ENCODE data around the gene STON1.
A peak's percentile ranks its signal among the peaks of the same experiment; 100 is the strongest.
"Not testable (repeated sequence)": the region's sequence is repeated elsewhere in the genome, so short reads cannot be mapped to it uniquely, and the experiment has no call there.

The STON1 gene

DNA sequence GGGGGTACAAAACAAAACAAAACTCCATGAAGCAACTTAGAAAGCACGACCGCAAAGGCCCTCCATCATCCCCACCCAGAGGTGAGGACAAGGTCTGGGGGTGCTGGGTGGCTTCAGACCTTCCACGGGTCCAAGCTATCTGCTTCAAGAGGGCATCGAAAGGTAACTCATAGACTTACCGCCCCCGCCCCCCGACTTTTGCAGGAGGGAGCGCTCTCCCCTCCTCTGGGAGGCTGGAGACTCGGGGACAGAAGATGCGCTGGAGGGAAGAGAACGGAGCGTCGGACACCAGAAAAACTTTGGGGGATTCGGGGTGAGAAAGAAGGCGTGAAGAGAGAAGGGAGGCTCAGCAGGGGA, 300 bp upstream of the STON1 start:
- no peak for DNase-seq

GRCh38 chr2:48531141-48531648, 1.2 kb downstream of the STON1 start:
- no peak for DNase-seq

DNA sequence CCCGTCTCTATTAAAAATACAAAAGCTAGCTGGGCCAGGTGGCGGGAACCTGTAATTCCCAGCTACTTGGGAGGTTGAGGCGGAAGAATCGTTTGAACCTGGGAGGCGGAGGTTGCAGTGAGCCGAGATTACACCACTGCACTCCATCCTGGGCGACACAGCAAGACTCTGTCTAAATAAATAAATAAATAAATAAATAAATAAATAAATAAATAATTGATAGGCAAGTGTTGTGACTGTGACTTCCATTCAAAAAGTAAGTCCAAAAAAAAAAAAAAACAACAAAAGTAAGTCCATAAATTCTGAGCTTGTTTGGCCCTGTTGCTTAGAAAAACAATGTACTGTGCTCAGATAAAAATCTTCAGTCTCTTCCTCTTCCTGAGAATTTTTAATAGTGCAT, 2.2 kb downstream of the STON1 start:
- DNase-seq, result no peak

DNA sequence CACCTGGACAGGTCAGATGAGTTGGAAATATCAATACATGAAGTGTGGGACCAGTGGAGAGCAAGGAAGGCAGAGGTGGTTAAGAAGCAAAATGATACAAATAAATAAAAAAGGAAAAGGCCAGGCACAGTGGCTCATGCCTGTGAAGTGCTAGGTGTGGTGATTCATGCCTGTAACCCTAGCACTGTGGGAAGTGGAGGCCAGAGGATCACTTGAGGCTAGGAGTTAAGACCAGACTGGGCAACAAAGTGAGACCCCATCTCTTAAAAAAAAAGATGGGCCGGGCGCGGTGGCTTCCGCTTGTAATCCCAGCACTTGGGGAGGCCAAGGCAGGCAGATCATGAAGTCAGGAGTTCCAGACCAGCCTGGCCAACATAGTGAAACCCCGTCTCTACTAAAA, 2.9 kb downstream of the STON1 start:
- DNase-seq, result no peak

- no peak for DNase-seq
These were observed 4.8 kb downstream of the STON1 start for GRCh38 chr2:48534781-48535180.

GRCh38 chr2:48540237-48540935, 10.4 kb downstream of the STON1 start:
- DNase-seq, result no peak

DNA sequence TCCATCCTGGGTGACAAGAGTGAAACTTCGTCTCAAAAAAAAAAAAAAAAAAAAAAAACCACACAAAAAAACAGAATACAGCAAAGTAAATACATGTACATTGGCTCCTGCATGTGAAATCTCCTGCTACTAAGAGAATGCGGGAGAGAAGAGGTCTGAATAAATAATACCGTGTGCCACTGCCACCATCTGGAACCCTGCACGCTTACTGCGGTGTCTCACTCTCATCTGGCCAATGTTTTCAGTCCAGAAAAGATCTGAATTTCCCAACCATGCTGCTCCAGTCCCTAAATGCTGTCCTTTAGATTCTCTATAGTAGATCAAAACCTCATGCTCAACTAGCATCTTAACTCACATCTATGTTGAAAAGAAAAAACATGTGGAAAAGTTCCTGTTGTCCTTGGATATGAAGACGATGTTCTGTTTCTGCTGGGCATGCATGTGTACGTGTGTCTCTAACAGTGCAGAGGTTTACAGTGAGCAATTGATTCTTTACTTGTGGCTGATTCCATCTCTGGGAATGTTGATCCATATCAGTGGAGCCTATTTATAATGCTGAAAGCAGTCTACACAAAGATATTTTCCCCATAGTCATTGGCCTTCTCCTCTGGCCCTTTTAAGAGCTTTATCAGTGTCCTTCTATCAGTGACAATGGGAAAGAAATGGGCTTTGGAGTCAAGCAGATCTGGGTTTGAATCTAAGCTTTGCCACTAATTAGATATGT, 11.9 kb downstream of the STON1 start:
- no peak for DNase-seq

DNA sequence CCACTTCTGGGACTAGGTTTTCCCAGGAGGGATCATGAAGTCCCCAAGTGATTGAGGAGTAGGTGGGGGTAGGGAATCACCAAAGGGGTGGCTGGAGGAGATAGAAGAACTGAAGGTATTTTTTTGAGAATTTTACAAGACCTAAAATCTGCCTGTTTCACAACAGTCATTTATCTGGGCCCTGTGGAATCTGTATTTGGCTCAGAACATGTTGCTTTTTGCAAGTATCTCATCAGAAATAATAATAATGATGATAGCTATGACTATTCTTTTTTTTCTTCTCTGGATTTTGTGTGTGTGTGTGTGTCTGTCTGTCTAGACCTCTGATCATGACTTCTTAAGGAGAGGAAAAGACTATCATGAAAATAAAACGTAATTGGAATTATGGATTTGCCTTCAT, 13.9 kb downstream of the STON1 start:
- no peak for DNase-seq

DNA sequence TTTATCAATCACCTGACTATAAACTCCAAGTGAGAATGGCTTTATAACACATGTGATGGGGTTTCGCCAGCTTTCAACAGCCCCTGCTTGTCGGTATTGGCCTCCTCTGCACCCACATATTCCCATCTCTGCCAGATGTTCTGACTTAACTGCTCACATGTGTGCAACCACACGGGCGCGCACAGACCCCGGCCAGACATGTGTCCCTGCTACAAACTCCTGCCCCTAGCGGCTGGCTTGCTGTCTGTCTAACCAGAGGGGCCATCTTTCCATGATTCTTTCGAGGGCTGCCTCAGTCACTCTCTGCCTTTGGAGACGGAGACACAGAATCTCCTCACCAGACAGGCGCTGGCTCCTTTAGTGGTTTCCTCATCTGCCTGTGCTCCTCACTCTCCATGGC, 15.3 kb downstream of the STON1 start:
- DNase-seq, result no peak

- no peak for DNase-seq
These were observed 18.9 kb downstream of the STON1 start for GRCh38 chr2:48548840-48549239.

GRCh38 chr2:48549972-48550371, 20.0 kb downstream of the STON1 start:
- no peak for DNase-seq

GRCh38 chr2:48551548-48551947, 21.6 kb downstream of the STON1 start:
- no peak for DNase-seq

- DNase-seq, result not testable (repeated sequence)
These were observed 25.1 kb downstream of the STON1 start for GRCh38 chr2:48555071-48555470.

GRCh38 chr2:48558456-48558855, 28.5 kb downstream of the STON1 start:
- no peak for DNase-seq

- no peak for DNase-seq
These were observed 30.7 kb downstream of the STON1 start for GRCh38 chr2:48560546-48561209.

GRCh38 chr2:48562281-48562680, 32.3 kb downstream of the STON1 start:
- DNase-seq, result no peak

- DNase-seq, result no peak
These were observed 36.8 kb downstream of the STON1 start for GRCh38 chr2:48566592-48567310.

GRCh38 chr2:48567671-48568070, 37.7 kb downstream of the STON1 start:
- DNase-seq, result no peak

DNA sequence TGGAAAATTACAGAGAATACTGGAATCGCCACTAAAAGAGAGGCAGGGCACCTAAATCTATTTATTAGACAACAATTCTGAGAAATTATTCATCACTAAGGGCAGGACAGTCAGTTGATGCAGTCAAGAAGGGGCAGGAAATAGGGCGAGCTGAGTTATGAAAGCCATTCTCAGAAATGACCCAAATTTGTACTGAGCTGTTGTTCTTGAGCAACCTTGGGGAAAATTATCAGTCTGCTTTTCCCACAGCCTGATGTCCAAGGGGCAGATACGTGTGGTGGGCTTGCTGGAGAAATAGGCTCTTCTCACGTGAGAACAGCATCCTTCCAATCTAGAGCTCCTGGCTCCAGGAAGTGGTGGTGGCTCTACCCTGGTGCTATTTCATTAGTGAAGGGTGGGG, 38.6 kb downstream of the STON1 start:
- DNase-seq, result no peak

DNA sequence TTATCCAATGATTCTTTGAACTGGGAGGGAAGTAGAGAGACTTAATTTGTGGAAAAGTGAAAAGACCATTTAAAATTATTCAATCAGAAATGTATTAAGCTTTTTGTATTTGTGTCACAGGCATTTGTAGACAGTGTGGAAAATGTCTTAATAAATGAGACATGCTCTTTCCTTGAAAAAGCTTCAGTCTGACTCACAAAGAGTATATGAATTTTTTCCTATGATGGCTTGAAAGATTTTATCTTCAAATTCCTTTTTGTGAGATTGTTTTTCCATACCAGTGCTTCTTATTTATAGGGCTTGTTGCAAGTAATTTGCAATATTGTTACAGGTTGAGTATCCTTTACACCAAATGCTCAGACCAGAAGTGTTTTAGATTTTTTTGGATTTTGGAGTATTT, 39.5 kb downstream of the STON1 start:
- no peak for DNase-seq

DNA sequence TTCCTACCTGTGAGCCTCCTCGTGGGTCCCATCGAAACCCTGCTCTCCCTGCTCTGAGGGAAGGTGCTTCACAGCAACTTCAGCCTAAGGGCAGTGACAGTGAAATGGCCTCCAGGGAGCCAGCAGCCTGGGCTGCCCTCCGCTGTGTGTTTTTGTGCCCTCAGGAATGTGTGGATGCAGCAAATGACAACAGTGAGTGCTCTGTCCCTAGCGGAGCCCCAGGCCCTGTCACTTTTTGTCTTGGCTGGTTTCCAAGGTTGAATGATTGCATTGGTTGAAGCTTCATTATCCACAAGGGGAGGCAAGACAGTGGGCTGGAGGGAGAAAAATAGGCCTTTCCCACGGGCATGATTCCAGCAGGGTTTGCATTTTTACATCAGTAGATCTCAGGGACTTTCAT, 42.9 kb downstream of the STON1 start:
- peak; percentile 12 for DNase-seq

DNA sequence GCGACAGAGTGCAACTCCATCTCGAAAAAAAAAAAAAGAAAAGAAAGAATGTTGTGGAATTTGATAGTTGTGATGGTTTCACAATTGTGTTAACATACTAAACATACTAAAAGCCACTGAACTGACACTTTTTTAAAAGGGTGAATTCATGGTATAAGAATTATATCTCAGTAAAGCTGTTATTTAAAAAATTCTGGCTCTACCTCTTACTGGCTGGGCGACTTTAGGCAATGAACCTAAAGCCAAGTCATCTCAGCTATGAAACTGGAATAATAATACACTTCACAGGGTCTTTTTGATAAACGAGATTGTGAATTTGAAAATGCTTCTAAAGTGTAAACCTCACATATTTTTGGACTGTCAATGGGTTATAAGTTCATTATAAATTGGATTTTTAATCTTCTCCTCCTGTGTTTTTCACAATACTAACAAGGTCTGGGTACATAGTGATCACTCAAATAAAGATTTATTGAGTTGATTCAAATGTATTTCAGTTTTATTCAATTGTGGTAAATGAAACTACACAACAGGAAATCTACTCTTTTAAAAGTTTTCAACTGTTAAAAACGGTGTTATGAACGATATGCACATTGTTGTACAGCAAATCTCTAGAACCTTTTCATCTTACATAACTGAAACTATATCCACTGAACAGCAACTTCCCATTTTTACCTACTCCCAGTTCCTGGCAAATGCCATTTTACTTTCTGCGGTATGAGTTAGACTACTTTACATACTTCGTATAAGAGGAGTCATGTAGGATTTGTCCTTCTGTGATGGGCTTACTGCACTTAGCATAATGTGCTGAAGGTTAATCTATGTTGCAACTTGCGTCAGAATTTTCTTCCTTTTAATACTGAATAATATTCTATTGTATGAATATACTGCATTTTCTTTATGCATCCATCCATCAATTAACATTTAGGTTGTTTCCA, 44.7 kb downstream of the STON1 start:
- DNase-seq, result no peak
